KMS-11 (cell line): Measurements from ENCODE around the gene SLC35D3.
"Not testable (repeated sequence)": the region's sequence is repeated elsewhere in the genome, so short reads cannot be mapped to it uniquely, and the experiment has no call there.

ENCODE experiments used
- H2AFZ ChIP-seq: fragments of 200-600 bp; sonication (generic); 2 replicates; pipeline ENCODE4 v1.6.1; 2016; ENCODE audit warnings: antibody characterized with exemption, mixed run types, low read depth
- H3K27ac ChIP-seq: fragments of 200-600 bp; sonication (generic); 2 replicates; pipeline ENCODE4 v1.6.1; 2016; ENCODE audit warnings: mild to moderate bottlenecking, mixed run types
- H3K27me3 ChIP-seq: fragments of 200-600 bp; sonication (generic); 2 replicates; pipeline ENCODE4 v1.6.1; 2017; ENCODE audit warnings: mild to moderate bottlenecking, low read depth, mixed run types, moderate library complexity; ENCODE audit not compliant: insufficient read depth
- H3K36me3 ChIP-seq: fragments of 200-600 bp; sonication (generic); 2 replicates; pipeline ENCODE4 v1.6.1; 2017; ENCODE audit warnings: mild to moderate bottlenecking, mixed run types; ENCODE audit not compliant: insufficient read depth
- H3K4me1 ChIP-seq: fragments of 200-600 bp; sonication (generic); 2 replicates; pipeline ENCODE4 v1.6.1; 2016; ENCODE audit warnings: mild to moderate bottlenecking, low read depth, mixed run types; ENCODE audit not compliant: poor library complexity, severe bottlenecking
- H3K4me2 ChIP-seq: fragments of 200-600 bp; sonication (generic); 2 replicates; pipeline ENCODE4 v1.7.0; 2016; ENCODE audit warnings: mild to moderate bottlenecking, mixed run types
- H3K4me3 ChIP-seq: fragments of 200-600 bp; sonication (generic); IDR thresholded peaks from 2 replicates; pipeline ENCODE4 v1.6.1; 2017; ENCODE audit warnings: low read depth, low read length, mixed read lengths; ENCODE audit not compliant: insufficient read depth
- H3K79me2 ChIP-seq: fragments of 200-600 bp; sonication (generic); 2 replicates; pipeline ENCODE4 v1.6.1; 2016; ENCODE audit warnings: low read depth, mixed run types; ENCODE audit not compliant: insufficient read depth
- H3K9ac ChIP-seq: fragments of 200-600 bp; sonication (generic); 2 replicates; pipeline ENCODE4 v1.6.1; 2016; ENCODE audit warnings: mild to moderate bottlenecking, mixed run types
- H4K20me1 ChIP-seq: fragments of 200-600 bp; sonication (generic); 2 replicates; pipeline ENCODE4 v1.6.1; 2016; ENCODE audit warnings: mild to moderate bottlenecking, mixed run types; ENCODE audit not compliant: insufficient read depth
- CTCF ChIP-seq: fragments of 200-600 bp; sonication (generic); conservative IDR thresholded peaks from 2 replicates; pipeline ENCODE4 v1.6.1; 2017; ENCODE audit warnings: low read depth, mild to moderate bottlenecking, antibody characterized with exemption, low read length, moderate library complexity, mixed read lengths

Gene SLC35D3

GRCh38 chr6:136959471-136959891, 37.4 kb downstream of the SLC35D3 start:
- H3K27me3 ChIP-seq, result no peaks in the 10 kb centered on the region
- H3K36me3 ChIP-seq, result no peaks in the 10 kb centered on the region
- H3K4me3 ChIP-seq, result no peak overlapping the region
- no peaks in the 10 kb centered on the region for H4K20me1 ChIP-seq
- no peaks in the 10 kb centered on the region for H3K79me2 ChIP-seq
- H3K27ac ChIP-seq, result no peak overlapping the region
- no peak for TF ChIP-seq CTCF
- no peak overlapping the region for H3K9ac ChIP-seq
- H3K4me2 ChIP-seq, result no peak overlapping the region
- no peak overlapping the region for H2AFZ ChIP-seq
- no peaks in the 10 kb centered on the region for H3K4me1 ChIP-seq

GRCh38 chr6:136959935-136960334, 37.8 kb downstream of the SLC35D3 start:
- not testable (repeated sequence) for H3K4me3 ChIP-seq, H3K36me3 ChIP-seq, H3K4me1 ChIP-seq, H3K9ac ChIP-seq, H3K4me2 ChIP-seq, H3K79me2 ChIP-seq, H2AFZ ChIP-seq, H3K27me3 ChIP-seq, H3K27ac ChIP-seq, H4K20me1 ChIP-seq

- no peak overlapping the region for H3K9ac ChIP-seq
- H3K27me3 ChIP-seq, result no peaks in the 10 kb centered on the region
- TF ChIP-seq CTCF, result no peak
- no peaks in the 10 kb centered on the region for H3K36me3 ChIP-seq
- H3K4me3 ChIP-seq, result no peak overlapping the region
- no peak overlapping the region for H3K4me2 ChIP-seq
- no peak overlapping the region for H2AFZ ChIP-seq
- H3K79me2 ChIP-seq, result no peaks in the 10 kb centered on the region
- H3K27ac ChIP-seq, result no peak overlapping the region
- H4K20me1 ChIP-seq, result no peaks in the 10 kb centered on the region
- no peaks in the 10 kb centered on the region for H3K4me1 ChIP-seq
Observed at GRCh38 chr6:136960781-136961180, 38.7 kb downstream of the SLC35D3 start.

GRCh38 chr6:136961848-136962247, 39.7 kb downstream of the SLC35D3 start:
- no peak overlapping the region for H3K4me2 ChIP-seq
- H3K79me2 ChIP-seq, result no peaks in the 10 kb centered on the region
- no peak overlapping the region for H3K9ac ChIP-seq
- no peaks in the 10 kb centered on the region for H3K4me1 ChIP-seq
- H2AFZ ChIP-seq, result no peak overlapping the region
- H3K27ac ChIP-seq, result no peak overlapping the region
- H3K36me3 ChIP-seq, result no peaks in the 10 kb centered on the region
- no peaks in the 10 kb centered on the region for H4K20me1 ChIP-seq
- H3K27me3 ChIP-seq, result no peaks in the 10 kb centered on the region
- TF ChIP-seq CTCF, result no peak
- no peak overlapping the region for H3K4me3 ChIP-seq

- Histone ChIP-seq H3K27ac (no peak overlapping the region), H3K79me2 (no peaks in the 10 kb centered on the region), H3K27me3 (no peaks in the 10 kb centered on the region), H2AFZ (no peak overlapping the region), H3K4me1 (no peaks in the 10 kb centered on the region), H3K9ac (no peak overlapping the region), H3K4me3 (no peak overlapping the region), H3K36me3 (no peaks in the 10 kb centered on the region), H4K20me1 (no peaks in the 10 kb centered on the region), H3K4me2 (no peak overlapping the region)
- no peak for TF ChIP-seq CTCF
Observed at GRCh38 chr6:136962661-136963060, 40.6 kb downstream of the SLC35D3 start.
